HG03571 (cell line): ENCODE measurements around the gene SNX17.
"Not testable (repeated sequence)": the region's sequence is repeated elsewhere in the genome, so short reads cannot be mapped to it uniquely, and the experiment has no call there.

Experiments
- ATAC-seq: cut with Tn5 transposase; IDR thresholded peaks from one replicate; pipeline ENCODE4 v1.9.1; 2021; ENCODE audit not compliant: unreplicated experiment

The SNX17 gene, protein sequence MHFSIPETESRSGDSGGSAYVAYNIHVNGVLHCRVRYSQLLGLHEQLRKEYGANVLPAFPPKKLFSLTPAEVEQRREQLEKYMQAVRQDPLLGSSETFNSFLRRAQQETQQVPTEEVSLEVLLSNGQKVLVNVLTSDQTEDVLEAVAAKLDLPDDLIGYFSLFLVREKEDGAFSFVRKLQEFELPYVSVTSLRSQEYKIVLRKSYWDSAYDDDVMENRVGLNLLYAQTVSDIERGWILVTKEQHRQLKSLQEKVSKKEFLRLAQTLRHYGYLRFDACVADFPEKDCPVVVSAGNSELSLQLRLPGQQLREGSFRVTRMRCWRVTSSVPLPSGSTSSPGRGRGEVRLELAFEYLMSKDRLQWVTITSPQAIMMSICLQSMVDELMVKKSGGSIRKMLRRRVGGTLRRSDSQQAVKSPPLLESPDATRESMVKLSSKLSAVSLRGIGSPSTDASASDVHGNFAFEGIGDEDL

DNA sequence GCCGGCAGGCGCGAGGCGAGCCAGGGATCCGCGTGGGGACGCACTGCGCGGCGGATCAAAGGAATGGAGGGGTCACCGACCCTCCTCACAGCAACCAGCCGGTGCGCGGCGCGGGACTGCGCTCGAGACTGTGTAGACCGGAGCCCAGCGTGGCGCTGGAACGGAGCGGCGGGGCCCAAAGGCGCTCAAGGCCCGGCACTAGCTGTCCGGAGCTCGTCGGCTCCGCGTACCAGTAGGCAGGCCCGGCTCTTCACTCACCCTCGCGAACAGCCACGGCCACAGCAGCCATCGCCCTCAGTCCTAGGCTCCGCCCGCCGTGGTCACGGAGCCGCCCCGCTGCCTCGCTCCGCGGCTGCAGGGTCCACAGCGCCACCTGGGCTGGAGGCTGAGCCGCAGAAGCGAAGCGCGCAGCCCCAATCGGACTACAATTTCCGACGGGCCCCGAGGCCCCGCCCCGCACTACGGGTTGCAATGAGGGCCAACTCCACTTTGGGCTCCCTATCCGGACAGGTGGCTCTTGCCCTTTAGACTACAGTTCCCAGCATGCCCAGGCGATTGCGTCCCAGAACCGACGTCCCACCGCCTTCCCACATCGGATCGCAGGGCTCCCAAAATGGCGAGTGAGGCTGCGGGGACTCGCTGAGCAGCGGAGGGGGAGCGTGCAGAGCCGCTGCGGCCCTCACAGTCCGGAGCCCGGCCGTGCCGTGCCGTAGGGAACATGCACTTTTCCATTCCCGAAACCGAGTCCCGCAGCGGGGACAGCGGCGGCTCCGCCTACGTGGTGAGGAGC lies at the start of gene SNX17, which contains the start of gene EIF2B4:
Gene SNX17 (plus strand): TSS at position 591 of the 790 bp plus-strand sequence. CDS start 128 bp downstream, at position 719.
Gene EIF2B4 (minus strand): TSS at position 313 of the 790 bp plus-strand sequence. CDS start 24 bp downstream, at position 289.
- ATAC-seq, result peak; percentile 83

GRCh38 chr2:27320958-27321543 lies 49.4 kb upstream of the SNX17 start:
- ATAC-seq, result no peak

GRCh38 chr2:27322301-27322765 lies 48.1 kb upstream of the SNX17 start:
- no peak for ATAC-seq

DNA sequence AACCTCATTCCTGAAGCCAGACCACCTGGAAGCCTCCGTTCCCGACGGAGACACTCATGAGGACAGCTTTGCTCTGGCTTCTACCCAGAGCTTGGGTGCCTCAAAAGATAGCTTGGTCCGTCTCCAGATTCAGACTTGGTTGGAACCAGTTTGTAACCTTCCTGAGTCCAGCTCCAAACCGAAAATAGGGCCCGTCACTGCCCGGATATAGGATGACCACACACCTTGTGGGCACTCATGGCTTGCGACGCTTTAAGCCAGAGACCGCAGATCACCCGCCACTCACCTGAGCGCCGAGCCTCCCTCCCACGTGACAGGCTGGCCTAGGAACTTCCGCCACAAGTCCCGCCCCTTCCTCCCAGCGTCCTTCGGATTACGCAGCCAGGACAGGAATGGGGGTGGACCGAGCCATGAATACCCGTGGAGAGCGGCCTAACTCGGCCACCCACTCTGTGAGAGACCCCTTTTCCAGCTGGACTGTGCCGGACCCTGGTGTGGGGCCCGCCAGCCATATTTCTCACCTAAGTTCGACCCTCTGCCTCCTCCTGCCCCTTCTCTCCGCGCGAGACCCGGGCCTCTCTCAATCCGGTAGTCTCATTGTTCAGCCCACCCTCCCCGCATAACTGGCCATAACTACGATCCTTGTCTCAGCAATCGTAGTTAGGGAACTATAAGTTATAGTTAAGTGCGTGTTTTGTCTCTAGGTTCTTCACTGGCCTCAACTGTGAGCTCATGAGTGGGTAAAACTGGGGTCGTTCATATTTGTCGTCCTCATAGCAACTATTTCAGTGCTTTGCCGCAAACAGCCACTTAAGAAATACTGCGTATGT lies 47.4 kb upstream of the SNX17 start, which contains the start of gene MPV17:
Gene MPV17 (minus strand): TSS at position 332 of the 830 bp plus-strand sequence. CDS start 580 bp downstream, outside the sequence.
- peak; percentile 65 for ATAC-seq

GRCh38 chr2:27323596-27324285 lies 46.7 kb upstream of the SNX17 start:
- no peak for ATAC-seq

DNA sequence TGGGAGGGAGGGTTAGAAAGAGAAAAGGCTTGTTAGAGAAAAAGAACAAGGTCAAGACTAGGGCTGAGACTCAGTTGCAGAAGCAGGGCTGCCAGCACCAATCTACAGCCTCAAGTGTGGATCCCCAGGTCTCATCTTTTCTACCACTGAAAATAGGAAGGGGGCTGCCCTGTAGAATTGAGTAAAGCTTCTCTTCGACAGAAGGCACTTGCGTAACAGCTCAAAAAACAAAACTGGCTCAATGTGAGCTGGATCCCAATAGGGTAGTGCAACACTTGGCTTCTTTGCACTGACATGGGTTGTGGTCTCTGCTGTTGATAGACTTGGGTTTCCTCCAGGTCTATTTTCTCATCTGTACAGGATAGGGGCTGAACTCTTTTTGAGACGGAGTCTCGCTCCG lies 45.7 kb upstream of the SNX17 start:
- ATAC-seq, result no peak

DNA sequence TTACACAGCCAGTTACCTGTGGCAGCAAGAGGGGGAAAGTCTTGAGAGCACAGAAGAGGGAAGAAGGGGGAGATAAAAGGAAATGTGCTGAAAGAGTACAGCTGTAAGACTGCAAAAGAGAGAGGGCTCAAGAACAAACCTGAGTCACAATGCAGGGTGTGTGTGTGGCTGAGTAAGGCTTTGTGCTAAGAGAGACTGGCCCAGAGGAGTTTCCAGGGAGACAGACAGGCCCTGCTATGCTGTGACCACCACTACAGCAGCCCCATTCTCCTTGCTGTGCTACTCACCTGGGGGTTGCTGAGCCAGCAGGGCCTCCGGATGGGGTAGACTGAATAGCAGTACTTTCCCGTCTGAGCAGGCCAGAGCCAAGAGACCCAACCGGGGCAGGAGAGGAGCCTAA lies 35.1 kb upstream of the SNX17 start:
- ATAC-seq, result no peak

DNA sequence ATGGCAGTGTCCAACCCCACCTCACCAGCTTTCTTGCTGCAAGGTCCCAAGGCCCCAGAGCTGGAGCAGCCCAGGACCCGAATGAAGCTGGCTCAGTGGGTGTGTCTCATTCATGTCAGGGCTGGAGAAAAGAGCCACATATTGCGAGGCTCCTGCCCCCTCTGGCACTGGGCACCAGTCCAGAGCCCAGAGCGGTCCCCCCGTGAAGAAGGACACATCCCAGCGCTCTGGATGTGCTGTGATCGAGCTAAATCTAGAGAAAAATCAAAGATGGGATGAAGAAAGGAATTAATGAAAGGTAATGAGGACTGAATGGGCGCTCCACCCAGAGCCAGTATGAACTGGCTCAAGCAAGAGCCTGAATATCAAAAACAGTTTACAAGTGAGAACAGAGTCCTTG lies 34.2 kb upstream of the SNX17 start:
- no peak for ATAC-seq

DNA sequence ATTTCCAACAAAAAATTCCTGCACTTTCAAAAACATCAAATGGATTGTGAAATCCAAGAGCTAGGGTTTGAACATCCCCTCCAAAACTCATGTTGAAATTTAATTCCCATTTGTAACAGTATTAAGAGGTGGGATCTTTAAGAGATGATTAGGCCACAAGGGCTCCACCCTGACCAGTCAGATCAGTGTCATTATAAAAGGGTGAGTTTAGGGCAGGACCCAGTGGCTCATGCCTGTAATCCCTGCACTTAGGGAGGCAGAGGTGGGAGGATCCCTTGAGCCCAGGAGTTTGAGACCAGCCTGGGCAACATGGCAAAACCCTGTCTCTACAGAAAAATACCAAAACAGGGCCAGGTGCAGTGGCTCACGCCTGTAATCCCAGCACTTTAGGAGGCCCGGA lies 22.8 kb upstream of the SNX17 start:
- ATAC-seq, result no peak

GRCh38 chr2:27350106-27350693 lies 20.2 kb upstream of the SNX17 start:
- no peak for ATAC-seq

GRCh38 chr2:27351802-27352598 lies 18.4 kb upstream of the SNX17 start:
- ATAC-seq, result no peak

DNA sequence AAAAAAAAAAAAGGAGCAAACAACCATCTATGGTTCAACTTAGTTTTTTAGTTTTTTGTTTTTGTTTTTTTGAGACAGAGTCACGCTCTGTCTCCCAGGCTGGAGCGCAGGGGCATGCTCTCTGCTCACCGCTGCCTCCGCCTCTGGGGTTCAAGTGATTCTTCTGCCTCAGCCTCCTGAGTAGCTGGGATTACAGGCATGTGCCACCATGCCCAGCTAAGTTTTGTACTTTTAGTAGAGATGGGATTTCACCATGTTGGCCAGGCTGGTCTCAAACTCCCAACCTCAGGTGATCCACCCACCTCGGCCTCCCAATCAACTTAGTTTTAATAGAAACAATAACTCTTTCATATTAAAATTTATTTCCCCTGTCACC lies 17.0 kb upstream of the SNX17 start:
- ATAC-seq, result not testable (repeated sequence)

- ATAC-seq, result no peak
Measured at GRCh38 chr2:27353762-27354596, 16.4 kb upstream of the SNX17 start.

DNA sequence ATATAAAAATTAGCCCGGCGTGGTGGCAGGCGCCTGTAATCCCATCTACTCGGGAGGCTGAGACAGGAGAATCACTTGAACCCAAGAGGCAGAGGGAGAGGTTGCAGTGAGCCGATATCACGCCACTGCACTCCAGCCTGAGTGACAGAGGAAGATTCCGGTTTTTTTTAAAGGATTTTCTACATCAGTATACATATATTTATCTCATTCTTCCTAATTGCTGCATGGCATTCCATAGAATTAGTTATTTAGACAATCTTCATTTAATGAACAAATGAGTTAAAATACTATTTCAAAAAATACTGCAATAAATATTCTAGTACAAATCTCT lies 15.9 kb upstream of the SNX17 start:
- ATAC-seq, result no peak

- ATAC-seq, result peak; percentile 18
Measured at GRCh38 chr2:27356056-27356381, 14.4 kb upstream of the SNX17 start.

DNA sequence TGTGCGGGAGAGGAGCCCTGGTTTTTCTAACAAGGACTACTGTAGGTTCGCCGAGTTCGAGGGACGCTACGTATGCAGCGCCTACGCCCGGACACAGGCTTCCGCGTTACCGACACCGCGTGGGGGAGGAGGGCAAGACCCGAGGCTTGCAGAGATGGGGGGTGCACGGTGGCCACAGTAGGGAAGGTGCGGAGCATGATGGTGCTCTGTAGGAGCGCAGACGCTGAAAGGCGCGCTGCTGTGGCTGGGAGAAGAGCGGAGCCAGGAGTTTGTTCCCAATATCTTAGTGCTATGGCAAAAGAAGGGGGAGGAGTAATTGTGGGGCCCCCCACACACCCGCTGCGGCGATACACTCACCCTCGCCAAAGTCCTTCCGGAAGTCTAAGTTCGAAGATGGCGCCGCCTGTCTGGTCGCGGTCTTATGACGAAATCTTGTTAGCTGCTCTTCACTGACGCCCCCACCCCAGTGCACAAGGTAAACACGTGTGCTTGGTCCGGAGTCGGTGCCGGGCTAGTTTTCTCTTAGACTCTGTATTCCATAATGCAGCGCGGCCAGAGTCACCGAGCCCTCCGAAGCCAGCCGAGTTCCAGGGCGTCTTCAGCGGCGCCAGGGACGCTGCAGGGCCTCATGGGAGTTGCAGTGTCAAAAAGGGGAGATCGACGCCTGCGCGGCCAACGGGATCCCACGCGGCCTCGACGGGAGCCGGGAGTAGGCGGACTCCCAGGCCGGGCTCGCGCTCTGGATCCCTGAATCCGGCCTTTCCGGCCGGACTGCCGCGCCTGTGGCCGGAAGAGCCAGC lies 13.8 kb upstream of the SNX17 start, which contains the start of gene GTF3C2:
Gene GTF3C2 (minus strand): TSS at position 383 of the 800 bp plus-strand sequence. CDS start 13,210 bp downstream, outside the sequence.
- peak; percentile 77 for ATAC-seq
